H1 (cell line): Measurements from ENCODE around the gene NAA38. TPM values are rescaled to one million over a fixed set of nuclear protein-coding genes. Genes with fewer than 3 reads are reported as not detected.

Experiments
- MAX ChIP-seq: IDR thresholded peaks from 2 replicates; pipeline ENCODE4 v1.6.1; 2012; ENCODE audit warnings: inconsistent platforms
- YY1 ChIP-seq: IDR thresholded peaks from 2 replicates; pipeline ENCODE4 v1.6.1; 2011; ENCODE audit warnings: low read depth, mild to moderate bottlenecking, low read length
- polyA plus RNA-seq, 7 experiments: library from polyadenylated mRNA; depleted of rRNA in 3 of 7; stranded (reverse) in 5 of 7; unstranded in 2 of 7; fragments of >200 nt in 5 of 7; fragments of 200-250 nt in 2 of 7; gene quantifications; 1 replicate in 5 of 7; 2 replicates in 1 of 7; 4 replicates in 1 of 7; pipeline versions ENCODE4 v1.2.1 to v1.2.3, GENCODE V29; 2011 to 2013; ENCODE audit warnings: missing spikeins in 2 of 7, mixed read lengths in 2 of 7
- total RNA-seq: library from RNA; stranded (reverse); fragmentation: NEBNext Ultra II Directional; extraction: Animal tissue kit (Norgen Biotek cat#: 25700); gene quantifications from 2 replicates; pipeline ENCODE4 v1.2.1, GENCODE V29; 2021
- TF ChIP-seq, protein P1 (sequence below): fragments of 300-600 bp; sonication (generic); IDR thresholded peaks from 2 replicates; pipeline ENCODE4 v1.7.1; 2012; ENCODE audit warnings: low read length, moderate library complexity, mild to moderate bottlenecking, inconsistent platforms; ENCODE audit not compliant: insufficient replicate concordance

Gene NAA38
- total and polyA plus RNA-seq, 2 of the 8 experiments (the other 6 are each of a cell fraction or from before 2014, with no cell fraction given), result 30.2 to 109 TPM

DNA sequence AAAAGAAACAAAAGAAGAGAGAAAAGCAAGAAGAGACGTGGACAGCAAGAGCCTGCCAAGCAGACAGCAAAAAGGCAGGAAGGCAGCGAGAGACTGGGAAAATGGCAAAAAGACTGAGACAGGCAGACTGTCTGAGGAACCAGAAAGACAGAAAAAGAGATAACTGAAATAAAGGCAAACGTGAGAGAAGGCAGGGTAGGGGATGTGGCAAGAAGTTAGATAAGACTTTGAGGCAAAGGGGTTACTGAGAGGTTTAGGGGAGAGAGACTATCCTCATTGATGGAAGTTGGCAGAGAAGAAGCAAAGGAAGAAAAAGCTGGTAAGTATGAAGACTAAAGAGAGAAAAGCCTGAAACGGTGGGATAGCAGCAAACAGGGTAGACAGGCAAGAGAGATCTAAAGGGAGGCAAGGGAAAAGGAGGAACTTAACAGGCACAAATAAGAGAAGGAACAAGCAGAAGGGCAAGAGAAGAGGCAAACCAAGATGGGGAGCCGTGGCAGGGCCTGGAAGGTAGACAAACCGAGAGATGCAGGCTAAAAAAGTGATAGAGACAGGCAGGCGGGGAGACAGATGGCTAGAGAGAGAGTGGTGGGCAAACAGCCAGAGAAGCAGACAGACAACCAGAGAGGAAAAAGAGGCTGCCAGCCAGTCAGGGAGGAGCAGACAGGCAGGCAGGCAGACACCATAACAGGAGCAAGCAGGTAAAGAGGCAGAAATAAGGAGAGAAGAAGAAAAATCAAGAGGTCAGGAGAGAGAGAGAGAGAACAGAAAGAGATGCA is 24.1 kb upstream of the NAA38 start (continued):
- TF ChIP-seq, protein P1, sequence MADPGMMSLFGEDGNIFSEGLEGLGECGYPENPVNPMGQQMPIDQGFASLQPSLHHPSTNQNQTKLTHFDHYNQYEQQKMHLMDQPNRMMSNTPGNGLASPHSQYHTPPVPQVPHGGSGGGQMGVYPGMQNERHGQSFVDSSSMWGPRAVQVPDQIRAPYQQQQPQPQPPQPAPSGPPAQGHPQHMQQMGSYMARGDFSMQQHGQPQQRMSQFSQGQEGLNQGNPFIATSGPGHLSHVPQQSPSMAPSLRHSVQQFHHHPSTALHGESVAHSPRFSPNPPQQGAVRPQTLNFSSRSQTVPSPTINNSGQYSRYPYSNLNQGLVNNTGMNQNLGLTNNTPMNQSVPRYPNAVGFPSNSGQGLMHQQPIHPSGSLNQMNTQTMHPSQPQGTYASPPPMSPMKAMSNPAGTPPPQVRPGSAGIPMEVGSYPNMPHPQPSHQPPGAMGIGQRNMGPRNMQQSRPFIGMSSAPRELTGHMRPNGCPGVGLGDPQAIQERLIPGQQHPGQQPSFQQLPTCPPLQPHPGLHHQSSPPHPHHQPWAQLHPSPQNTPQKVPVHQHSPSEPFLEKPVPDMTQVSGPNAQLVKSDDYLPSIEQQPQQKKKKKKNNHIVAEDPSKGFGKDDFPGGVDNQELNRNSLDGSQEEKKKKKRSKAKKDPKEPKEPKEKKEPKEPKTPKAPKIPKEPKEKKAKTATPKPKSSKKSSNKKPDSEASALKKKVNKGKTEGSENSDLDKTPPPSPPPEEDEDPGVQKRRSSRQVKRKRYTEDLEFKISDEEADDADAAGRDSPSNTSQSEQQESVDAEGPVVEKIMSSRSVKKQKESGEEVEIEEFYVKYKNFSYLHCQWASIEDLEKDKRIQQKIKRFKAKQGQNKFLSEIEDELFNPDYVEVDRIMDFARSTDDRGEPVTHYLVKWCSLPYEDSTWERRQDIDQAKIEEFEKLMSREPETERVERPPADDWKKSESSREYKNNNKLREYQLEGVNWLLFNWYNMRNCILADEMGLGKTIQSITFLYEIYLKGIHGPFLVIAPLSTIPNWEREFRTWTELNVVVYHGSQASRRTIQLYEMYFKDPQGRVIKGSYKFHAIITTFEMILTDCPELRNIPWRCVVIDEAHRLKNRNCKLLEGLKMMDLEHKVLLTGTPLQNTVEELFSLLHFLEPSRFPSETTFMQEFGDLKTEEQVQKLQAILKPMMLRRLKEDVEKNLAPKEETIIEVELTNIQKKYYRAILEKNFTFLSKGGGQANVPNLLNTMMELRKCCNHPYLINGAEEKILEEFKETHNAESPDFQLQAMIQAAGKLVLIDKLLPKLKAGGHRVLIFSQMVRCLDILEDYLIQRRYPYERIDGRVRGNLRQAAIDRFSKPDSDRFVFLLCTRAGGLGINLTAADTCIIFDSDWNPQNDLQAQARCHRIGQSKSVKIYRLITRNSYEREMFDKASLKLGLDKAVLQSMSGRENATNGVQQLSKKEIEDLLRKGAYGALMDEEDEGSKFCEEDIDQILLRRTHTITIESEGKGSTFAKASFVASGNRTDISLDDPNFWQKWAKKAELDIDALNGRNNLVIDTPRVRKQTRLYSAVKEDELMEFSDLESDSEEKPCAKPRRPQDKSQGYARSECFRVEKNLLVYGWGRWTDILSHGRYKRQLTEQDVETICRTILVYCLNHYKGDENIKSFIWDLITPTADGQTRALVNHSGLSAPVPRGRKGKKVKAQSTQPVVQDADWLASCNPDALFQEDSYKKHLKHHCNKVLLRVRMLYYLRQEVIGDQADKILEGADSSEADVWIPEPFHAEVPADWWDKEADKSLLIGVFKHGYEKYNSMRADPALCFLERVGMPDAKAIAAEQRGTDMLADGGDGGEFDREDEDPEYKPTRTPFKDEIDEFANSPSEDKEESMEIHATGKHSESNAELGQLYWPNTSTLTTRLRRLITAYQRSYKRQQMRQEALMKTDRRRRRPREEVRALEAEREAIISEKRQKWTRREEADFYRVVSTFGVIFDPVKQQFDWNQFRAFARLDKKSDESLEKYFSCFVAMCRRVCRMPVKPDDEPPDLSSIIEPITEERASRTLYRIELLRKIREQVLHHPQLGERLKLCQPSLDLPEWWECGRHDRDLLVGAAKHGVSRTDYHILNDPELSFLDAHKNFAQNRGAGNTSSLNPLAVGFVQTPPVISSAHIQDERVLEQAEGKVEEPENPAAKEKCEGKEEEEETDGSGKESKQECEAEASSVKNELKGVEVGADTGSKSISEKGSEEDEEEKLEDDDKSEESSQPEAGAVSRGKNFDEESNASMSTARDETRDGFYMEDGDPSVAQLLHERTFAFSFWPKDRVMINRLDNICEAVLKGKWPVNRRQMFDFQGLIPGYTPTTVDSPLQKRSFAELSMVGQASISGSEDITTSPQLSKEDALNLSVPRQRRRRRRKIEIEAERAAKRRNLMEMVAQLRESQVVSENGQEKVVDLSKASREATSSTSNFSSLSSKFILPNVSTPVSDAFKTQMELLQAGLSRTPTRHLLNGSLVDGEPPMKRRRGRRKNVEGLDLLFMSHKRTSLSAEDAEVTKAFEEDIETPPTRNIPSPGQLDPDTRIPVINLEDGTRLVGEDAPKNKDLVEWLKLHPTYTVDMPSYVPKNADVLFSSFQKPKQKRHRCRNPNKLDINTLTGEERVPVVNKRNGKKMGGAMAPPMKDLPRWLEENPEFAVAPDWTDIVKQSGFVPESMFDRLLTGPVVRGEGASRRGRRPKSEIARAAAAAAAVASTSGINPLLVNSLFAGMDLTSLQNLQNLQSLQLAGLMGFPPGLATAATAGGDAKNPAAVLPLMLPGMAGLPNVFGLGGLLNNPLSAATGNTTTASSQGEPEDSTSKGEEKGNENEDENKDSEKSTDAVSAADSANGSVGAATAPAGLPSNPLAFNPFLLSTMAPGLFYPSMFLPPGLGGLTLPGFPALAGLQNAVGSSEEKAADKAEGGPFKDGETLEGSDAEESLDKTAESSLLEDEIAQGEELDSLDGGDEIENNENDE, result no peak
- TF ChIP-seq YY1, result no peak
- no peak for TF ChIP-seq MAX
